MM.1S (cell line): ENCODE measurements around the gene VPS8.

Experiments used
- DNase-seq: peaks from one replicate; pipeline ENCODE4 v3.0.0-alpha.2; 2015
- H2AFZ ChIP-seq: fragments of 300-600 bp; sonication (generic); 2 replicates; pipeline ENCODE4 v1.6.0; 2016; ENCODE audit warnings: antibody characterized with exemption, low read length
- H3F3A ChIP-seq: fragments of 300-600 bp; sonication (generic); 2 replicates; pipeline ENCODE4 v1.6.1; 2016; ENCODE audit warnings: mild to moderate bottlenecking, antibody characterized with exemption, low read length, moderate library complexity, mixed read lengths; ENCODE audit not compliant: insufficient read depth
- H3K27ac ChIP-seq: fragments of 300-600 bp; sonication (generic); 2 replicates; pipeline ENCODE4 v1.5.1; 2016; ENCODE audit warnings: mild to moderate bottlenecking, low read length
- H3K27me3 ChIP-seq: fragments of 300-600 bp; sonication (generic); replicated peaks from 2 replicates; pipeline ENCODE4 v1.6.0; 2016; ENCODE audit warnings: low read length; ENCODE audit not compliant: insufficient read depth
- H3K36me3 ChIP-seq: fragments of 300-600 bp; sonication (generic); replicated peaks from 2 replicates; pipeline ENCODE4 v1.6.1; 2016; ENCODE audit warnings: mild to moderate bottlenecking, low read length, mixed read lengths; ENCODE audit not compliant: insufficient read depth
- H3K4me1 ChIP-seq: fragments of 300-600 bp; sonication (generic); 2 replicates; pipeline ENCODE4 v1.6.1; 2016; ENCODE audit warnings: low read length, mixed read lengths
- H3K4me2 ChIP-seq: fragments of 300-600 bp; sonication (generic); 2 replicates; pipeline ENCODE4 v1.6.0; 2016; ENCODE audit warnings: low read depth, low read length
- H3K4me3 ChIP-seq: fragments of 300-600 bp; sonication (generic); 2 replicates; pipeline ENCODE4 v1.5.1; 2016; ENCODE audit warnings: low read length, mixed read lengths
- H3K79me2 ChIP-seq: fragments of 300-600 bp; sonication (generic); 2 replicates; pipeline ENCODE4 v1.6.1; 2016; ENCODE audit warnings: mixed run types, low read length, mixed read lengths
- H3K9ac ChIP-seq: fragments of 300-600 bp; sonication (generic); 2 replicates; pipeline ENCODE4 v1.6.1; 2016; ENCODE audit warnings: low read length, mixed read lengths
- H3K9me2 ChIP-seq: fragments of 300-600 bp; sonication (generic); replicated peaks from 2 replicates; pipeline ENCODE4 v1.6.1; 2016; ENCODE audit warnings: mild to moderate bottlenecking, low read length, mixed read lengths; ENCODE audit not compliant: insufficient read depth
- H3K9me3 ChIP-seq: fragments of 300-600 bp; sonication (generic); replicated peaks from 2 replicates; pipeline ENCODE4 v1.6.1; 2016; ENCODE audit warnings: mild to moderate bottlenecking, low read length, mixed read lengths; ENCODE audit not compliant: insufficient read depth
- H4K20me1 ChIP-seq: fragments of 300-600 bp; sonication (generic); 2 replicates; pipeline ENCODE4 v1.6.1; 2016; ENCODE audit warnings: mild to moderate bottlenecking, low read length, moderate library complexity, mixed read lengths; ENCODE audit not compliant: insufficient read depth
- EZH2 ChIP-seq: fragments of 300-600 bp; sonication (generic); optimal IDR thresholded peaks from 2 replicates; pipeline ENCODE3; 2017; ENCODE audit warnings: low read depth, mild to moderate bottlenecking, antibody characterized with exemption, low read length, mixed read lengths
- EZH2phosphoT487 ChIP-seq: fragments of 300-600 bp; sonication (generic); IDR thresholded peaks from 2 replicates; pipeline ENCODE4 v1.6.1; 2018; ENCODE audit warnings: antibody characterized with exemption, low read length
- TF ChIP-seq, protein P1 (sequence below): fragments of 300-600 bp; sonication (generic); IDR thresholded peaks from 2 replicates; pipeline ENCODE4 v1.5.1; 2016; ENCODE audit warnings: antibody characterized with exemption, low read length, mixed read lengths

The VPS8 gene

DNA sequence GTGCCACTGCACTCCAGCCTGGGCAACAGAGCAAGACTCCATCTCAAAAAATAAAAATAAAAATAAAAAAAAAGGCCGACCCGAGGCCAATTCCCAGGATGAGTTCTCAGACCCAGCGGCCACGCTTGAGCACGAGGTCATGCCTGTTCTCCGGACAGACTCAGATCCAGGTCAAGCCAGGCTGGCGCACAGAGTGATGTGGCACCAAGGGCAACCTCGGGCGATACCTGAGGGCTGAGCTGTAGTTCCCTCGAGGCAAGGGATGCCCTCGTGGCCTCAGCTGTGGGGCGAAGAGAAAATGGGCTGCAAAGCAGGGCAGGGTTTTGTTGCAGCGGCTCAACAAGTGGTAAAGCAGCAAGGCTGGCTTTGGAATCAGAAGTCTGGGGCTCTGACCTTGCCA, 263.6 kb downstream of the VPS8 start:
- Histone ChIP-seq H3K9me2 (no peaks in the 10 kb centered on the region), H3K9ac (no peak overlapping the region)
- TF ChIP-seq, protein P1, sequence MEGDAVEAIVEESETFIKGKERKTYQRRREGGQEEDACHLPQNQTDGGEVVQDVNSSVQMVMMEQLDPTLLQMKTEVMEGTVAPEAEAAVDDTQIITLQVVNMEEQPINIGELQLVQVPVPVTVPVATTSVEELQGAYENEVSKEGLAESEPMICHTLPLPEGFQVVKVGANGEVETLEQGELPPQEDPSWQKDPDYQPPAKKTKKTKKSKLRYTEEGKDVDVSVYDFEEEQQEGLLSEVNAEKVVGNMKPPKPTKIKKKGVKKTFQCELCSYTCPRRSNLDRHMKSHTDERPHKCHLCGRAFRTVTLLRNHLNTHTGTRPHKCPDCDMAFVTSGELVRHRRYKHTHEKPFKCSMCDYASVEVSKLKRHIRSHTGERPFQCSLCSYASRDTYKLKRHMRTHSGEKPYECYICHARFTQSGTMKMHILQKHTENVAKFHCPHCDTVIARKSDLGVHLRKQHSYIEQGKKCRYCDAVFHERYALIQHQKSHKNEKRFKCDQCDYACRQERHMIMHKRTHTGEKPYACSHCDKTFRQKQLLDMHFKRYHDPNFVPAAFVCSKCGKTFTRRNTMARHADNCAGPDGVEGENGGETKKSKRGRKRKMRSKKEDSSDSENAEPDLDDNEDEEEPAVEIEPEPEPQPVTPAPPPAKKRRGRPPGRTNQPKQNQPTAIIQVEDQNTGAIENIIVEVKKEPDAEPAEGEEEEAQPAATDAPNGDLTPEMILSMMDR: no peak

DNA sequence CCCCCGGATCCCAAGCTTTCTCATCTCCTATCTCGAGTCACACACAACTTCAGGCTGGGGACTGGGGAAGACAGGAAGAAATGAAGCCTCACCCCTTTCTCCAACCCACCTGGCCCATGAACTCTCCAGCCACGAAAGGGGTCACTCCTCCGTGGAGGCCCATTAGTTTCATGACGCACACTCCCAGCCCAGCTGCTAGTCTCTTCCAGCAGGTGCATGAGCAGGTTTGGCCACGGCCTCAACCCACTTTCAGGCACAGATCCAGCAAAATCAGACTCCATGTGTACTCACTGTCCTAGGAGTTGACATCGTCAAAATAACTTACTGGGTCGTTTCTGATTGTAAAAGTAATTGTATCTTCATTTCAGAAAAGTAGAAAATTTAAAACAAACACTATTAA, 264.3 kb downstream of the VPS8 start:
- Histone ChIP-seq H3K9me3 (no peaks in the 10 kb centered on the region), H3K4me3 (no peak overlapping the region), H3K27ac (no peak overlapping the region), H3K79me2 (no peaks in the 10 kb centered on the region), H3K4me1 (peaks cover 7% of the 10 kb centered on the region), H4K20me1 (no peaks in the 10 kb centered on the region), H3F3A (no peaks in the 10 kb centered on the region), H3K9me2 (no peaks in the 10 kb centered on the region), H3K36me3 (no peaks in the 10 kb centered on the region), H2AFZ (no peak overlapping the region), H3K9ac (no peak overlapping the region), H3K4me2 (no peak overlapping the region), H3K27me3 (no peaks in the 10 kb centered on the region)
- TF ChIP-seq EZH2 (no peak), EZH2phosphoT487 (no peak)
- TF ChIP-seq, protein P1: no peak
- no peak for DNase-seq

More for the DNA sequence above, 263.6 kb downstream of the VPS8 start:
- H2AFZ ChIP-seq: no peak overlapping the region
- DNase-seq: no peak
- no peaks in the 10 kb centered on the region for H3K36me3 ChIP-seq
- H3F3A ChIP-seq: no peaks in the 10 kb centered on the region
- no peak overlapping the region for H3K4me3 ChIP-seq
- no peaks in the 10 kb centered on the region for H4K20me1 ChIP-seq
- H3K4me1 ChIP-seq: peaks cover 7% of the 10 kb centered on the region
- no peaks in the 10 kb centered on the region for H3K9me3 ChIP-seq
- H3K79me2 ChIP-seq: no peaks in the 10 kb centered on the region
- H3K4me2 ChIP-seq: no peak overlapping the region
- H3K27me3 ChIP-seq: no peaks in the 10 kb centered on the region
- H3K27ac ChIP-seq: no peak overlapping the region

DNA sequence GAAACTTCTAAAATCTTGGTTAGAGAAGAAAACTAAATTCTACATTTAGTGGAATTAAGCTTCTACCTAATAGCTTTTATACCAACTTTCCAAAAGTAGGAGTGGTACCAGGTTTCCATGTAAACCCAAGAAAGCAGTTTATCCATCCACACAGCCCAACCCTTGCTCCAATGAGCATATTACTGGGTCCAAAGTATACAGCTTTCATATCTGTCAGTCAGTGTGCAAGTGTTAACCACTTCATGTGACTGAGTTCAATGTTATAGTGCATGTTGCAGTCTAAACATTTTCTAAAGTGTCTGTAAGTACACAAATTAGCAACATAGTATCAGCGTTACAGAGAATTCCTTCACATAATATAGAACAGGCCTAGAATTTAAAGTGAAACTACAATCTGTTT, 267.7 kb downstream of the VPS8 start:
- Histone ChIP-seq H3K4me2 (no peak overlapping the region), H3K4me3 (no peak overlapping the region), H2AFZ (no peak overlapping the region), H3K9me2 (no peaks in the 10 kb centered on the region), H3K4me1 (peaks cover 7% of the 10 kb centered on the region), H4K20me1 (no peaks in the 10 kb centered on the region), H3K9ac (no peak overlapping the region), H3K27ac (no peak overlapping the region), H3K79me2 (no peaks in the 10 kb centered on the region), H3F3A (no peaks in the 10 kb centered on the region), H3K36me3 (no peaks in the 10 kb centered on the region), H3K27me3 (no peaks in the 10 kb centered on the region), H3K9me3 (no peaks in the 10 kb centered on the region)
- no peak for DNase-seq
- TF ChIP-seq EZH2phosphoT487: no peak
- TF ChIP-seq, protein P1: no peak
- no peak for TF ChIP-seq EZH2

DNA sequence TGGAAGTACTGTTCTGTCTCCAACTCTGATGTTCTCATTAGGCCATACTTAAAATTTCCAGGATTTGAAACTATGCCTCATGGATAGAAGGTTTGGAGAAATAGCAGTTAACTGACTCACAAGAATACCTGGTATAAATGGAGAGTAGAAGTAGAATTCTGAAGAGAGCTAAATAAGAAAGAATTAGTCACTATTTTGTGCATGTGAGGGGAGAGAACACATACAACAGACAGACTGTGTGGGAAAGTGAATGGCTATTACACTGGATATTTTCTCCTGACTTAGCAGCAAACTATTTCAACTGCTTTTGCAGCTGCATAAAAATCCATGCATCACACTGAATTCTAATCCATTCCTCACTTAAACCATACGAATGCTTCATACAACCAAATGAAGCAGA, 269.6 kb downstream of the VPS8 start:
- H3K4me3 ChIP-seq: no peak overlapping the region
- H3K27ac ChIP-seq: no peak overlapping the region
- H3K9me3 ChIP-seq: no peaks in the 10 kb centered on the region
- peaks cover 7% of the 10 kb centered on the region for H3K4me1 ChIP-seq
- no peak overlapping the region for H2AFZ ChIP-seq
- H3K9ac ChIP-seq: no peak overlapping the region
- TF ChIP-seq, protein P1: no peak
- TF ChIP-seq EZH2 (no peak), EZH2phosphoT487 (no peak)
- no peaks in the 10 kb centered on the region for H3K36me3 ChIP-seq
- no peak for DNase-seq
- H3K27me3 ChIP-seq: no peaks in the 10 kb centered on the region
- H3K79me2 ChIP-seq: no peaks in the 10 kb centered on the region
- H4K20me1 ChIP-seq: no peaks in the 10 kb centered on the region
- H3F3A ChIP-seq: no peaks in the 10 kb centered on the region
- no peak overlapping the region for H3K4me2 ChIP-seq
- H3K9me2 ChIP-seq: no peaks in the 10 kb centered on the region
